NCI-H460 (cell line): Measurements from ENCODE around the gene CHN1. TPM values are rescaled to one million over a fixed set of nuclear protein-coding genes. Genes with fewer than 3 reads are reported as not detected.

ENCODE experiments used
- DNase-seq: peaks from one replicate; pipeline ENCODE4 v3.0.0-alpha.2; 2016; ENCODE audit warnings: low read depth; ENCODE audit errors: extremely low read depth
- total RNA-seq: library from RNA; depleted of rRNA; stranded (reverse); fragments of >200 nt; shearing (Covaris generic); gene quantifications from 2 replicates; pipeline ENCODE4 v1.2.3, GENCODE V29; 2014

Gene CHN1
- total RNA-seq, 1 experiment from 2014 or later: 27.7 TPM

GRCh38 chr2:174877751-174878150 lies 127.4 kb downstream of the CHN1 start:
- no peak for DNase-seq

DNA sequence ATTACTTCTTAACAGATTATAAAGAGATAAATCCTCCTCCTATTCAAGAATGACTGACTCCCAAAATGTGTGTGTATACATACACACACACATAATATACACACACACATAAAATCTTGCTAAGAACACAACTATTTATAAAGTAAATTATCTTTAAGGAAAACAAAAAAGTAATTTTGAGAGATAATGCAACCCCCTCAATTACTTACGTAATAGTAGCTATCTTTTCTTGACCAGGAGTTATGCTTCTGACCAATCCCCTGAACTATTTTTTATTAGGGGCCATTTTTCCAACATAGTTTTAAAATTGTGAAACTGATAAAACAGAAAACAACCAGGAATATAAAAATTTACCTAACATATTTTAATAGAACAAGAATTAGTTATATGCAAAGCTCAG lies 127.9 kb downstream of the CHN1 start:
- no peak for DNase-seq

DNA sequence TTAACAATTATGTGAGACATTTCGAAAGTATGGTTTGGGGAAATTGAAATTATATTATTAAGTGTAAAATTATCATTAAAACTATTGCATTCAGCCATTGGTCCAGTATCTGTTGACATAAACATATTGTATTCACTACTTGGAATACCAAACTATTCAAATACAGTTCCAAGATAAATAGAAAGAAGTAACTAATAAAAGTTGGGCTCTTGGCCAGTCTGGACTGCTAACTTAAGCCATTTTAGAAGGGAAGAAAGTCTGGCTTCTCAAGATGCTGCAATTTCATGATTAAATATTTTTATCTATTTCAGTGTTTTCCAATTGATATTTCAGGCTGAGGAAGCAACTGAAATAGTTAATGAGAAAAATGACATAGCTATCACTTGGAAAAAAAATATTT lies 131.1 kb downstream of the CHN1 start:
- no peak for DNase-seq

GRCh38 chr2:174873471-174873870 lies 131.7 kb downstream of the CHN1 start:
- DNase-seq: no peak

- no peak for DNase-seq
These were observed 134.4 kb downstream of the CHN1 start for GRCh38 chr2:174870787-174871186.

DNA sequence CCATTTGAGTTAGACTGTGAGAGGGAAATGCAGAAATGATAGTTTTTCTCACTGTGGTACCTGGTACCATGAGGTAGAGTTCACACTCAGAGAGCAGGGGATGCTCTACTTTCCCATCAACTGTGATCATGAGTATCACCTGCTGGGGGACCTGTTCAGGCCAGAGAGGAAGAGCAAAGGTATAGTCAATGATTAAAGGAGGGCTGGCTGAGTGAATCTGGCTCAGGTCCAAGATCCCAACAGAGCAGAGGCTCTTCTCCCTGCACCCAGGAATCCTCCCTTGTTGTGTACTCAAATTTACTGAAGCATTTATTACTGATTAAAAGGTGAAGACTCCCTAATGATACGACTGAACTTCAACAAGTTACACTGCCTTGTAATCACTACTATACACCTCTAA lies 136.3 kb downstream of the CHN1 start:
- no peak for DNase-seq

DNA sequence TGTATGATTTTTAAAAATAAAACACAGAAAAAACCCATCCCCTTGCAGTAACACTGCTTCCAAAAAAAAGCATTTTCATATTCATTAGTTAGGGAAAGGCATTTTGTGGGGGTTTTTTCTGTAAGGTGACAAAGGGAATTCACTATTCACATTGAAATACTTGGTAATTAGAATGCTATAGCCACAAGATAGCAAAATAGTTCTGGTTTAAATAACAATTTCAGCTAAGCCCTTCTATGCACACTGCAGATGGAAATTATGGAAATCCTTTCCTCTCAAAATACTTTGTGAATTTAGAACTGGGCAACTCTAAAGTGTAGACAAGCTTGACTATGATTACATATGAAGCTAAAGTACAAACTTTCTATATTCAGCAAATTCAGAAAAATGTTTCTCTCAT lies 138.8 kb downstream of the CHN1 start:
- no peak for DNase-seq

- no peak for DNase-seq
These were observed 142.0 kb downstream of the CHN1 start for GRCh38 chr2:174863183-174863582.

DNA sequence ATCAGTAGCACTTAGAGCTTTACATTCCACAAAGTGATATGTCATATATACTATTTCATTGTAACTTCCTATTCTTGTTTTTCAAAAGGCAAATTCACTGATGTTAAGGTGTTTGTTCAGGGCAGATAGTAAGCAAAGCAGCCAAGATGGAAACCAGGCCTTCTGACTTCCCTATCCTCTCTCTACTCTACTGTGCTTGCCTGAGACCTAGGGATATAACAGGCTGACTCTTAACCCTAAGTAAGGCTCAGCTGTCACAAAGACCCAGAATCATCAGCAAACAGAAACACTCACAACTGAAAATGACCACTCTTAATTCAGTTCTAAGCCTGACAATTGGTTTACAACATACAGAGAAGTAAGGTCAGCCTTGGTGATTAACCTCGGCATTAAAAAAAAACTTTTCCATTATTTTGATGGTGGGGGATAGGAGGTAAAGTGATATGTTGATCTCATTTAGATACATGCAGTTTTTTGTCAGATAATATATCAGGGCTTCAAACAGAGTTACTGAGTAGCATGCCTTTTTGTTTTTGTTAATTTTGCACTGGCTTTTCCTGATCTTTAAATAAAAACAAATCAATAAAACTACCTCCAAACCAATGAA lies 145.5 kb downstream of the CHN1 start:
- no peak for DNase-seq

DNA sequence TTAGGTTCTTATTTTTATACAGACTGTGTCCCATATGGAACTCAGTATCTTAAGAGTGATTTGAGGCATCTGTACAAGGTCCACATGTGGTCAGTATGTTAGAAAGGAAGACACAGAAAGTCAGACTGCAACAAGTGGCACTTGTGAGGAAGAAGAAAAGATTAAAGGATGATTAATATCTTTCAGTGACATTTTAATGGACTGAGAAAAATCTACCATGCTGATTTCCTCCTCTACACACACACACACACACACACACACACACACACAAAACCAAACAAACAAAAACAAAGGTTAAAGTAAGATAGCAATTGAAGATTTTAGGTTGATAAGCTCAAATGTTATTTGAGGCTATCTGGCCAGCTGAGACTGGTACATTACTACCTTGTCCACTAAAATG lies 146.4 kb downstream of the CHN1 start:
- no peak for DNase-seq

- no peak for DNase-seq
These were observed 148.7 kb downstream of the CHN1 start for GRCh38 chr2:174856447-174856846.

DNA sequence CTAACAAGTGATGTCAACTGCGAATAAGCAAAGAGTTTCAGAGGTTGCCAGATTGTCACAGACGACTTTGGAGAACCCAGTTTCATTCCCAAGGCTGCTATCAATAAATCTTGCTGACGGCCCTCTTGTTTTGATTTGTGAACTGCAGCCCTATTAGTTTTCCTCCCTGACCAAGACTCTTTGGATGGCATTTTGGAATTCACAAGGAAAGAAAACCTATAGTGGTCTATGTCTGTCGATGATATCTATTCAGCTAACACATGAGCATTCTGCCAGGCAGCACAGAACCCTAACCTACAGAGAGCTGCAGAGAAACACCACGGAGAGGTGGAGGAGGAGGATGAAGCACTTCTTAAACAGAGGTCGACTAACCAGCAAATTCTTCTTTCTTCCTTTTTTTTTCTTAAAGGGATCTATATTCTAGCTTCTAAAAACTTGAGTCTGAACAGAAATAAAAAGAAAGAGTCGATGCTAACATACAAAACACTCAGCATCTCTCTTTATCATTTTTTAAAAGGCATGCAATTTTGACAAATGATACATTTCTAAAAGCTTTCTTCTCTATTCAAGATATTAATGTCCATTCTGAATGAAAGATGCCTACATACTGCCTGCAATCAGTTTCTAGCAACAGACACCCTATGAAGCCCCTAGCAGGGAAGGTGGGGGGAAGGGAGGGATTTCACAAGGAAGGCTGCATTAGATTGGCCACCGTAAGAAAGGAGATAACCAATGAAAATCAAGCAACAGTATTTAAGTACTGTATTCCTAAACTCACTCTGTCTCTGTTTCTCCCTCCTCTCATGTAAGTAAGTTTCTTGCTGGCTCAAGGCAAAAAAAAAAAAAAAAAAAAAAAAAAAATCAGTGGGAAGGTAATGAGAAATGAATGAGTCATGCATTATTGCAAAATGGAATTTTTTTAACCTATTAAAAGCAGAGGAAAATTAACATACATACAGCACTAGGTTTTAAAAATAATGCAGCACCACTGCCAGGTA lies 157.9 kb downstream of the CHN1 start:
- DNase-seq: no peak

GRCh38 chr2:174846218-174846617 lies 159.0 kb downstream of the CHN1 start:
- DNase-seq: no peak

DNA sequence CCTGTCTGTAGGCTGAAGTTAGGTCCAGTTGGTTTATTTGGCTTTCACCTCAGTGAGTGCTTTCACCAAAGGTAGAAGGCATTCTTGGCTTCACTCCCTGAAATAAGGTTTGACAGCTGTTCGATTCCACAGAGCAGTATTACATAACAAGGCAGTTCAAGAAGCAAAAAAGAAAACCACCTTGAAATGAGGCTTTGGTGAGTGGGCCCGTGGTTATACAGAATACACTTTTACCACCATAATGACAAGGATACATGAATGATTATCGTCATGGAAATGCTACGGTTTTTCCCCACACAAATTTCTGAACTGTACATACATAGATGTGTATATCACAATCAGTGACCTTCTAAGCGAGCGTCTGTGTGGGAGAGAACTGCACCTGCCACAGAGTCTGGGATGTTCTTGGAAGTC lies 160.9 kb downstream of the CHN1 start:
- no peak for DNase-seq

DNA sequence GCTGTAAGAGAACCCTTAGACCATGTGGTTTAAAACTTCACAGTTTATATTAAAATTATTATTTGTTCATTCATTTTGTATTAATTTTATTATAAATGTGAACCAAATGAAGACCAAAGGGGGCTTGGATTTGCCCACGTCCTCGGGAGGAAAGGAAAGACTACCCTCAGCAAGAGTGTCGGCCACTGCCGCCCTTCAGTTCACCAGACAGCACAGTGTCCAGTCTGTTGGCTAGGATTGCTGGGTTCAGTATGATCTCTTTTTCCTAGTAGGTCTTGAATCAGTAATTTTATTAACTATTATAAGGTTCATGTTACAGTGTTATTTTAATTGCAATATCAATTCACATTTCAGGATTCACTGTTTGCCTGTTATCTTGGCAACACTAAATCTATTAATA lies 162.7 kb downstream of the CHN1 start:
- DNase-seq: no peak

DNA sequence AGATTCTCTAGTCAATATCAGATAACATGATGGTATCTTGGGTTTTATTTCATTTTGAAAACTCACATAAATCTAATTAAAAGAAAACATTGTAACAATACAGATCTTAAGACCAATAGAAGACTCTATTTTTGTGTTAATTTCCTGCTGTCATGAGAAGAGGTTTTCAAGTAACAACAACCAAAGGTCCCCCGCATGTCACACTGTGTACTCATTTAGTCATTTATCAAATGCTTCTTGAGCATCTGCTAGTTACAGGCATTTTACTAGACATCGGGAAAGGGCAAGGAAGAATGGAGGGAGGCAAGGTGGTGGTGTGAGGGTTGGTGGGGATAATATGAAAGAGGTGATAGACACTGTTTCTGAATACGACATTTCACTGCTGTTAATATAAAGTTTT lies 163.2 kb downstream of the CHN1 start:
- DNase-seq: no peak

GRCh38 chr2:174841350-174841749 lies 163.8 kb downstream of the CHN1 start:
- no peak for DNase-seq

- no peak for DNase-seq
These were observed 164.7 kb downstream of the CHN1 start for GRCh38 chr2:174840436-174840835.

DNA sequence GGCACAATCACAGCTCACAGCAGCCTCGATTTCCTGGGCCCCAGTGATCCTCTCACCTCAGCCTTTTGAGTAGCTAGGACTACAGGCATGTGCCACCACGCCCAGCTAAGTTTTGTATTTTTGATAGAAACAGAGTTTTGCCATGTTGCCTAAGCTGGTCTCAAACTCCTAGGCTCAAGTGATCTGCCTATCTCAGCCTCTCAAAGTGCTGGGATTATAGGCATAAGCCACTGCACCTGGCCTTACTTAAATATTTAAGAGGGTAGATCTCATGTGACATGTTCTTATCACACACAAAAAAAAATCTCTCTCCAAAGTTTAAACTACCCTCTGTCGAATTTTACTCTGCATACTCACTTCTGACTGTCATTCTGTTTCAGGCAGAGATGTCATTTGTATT lies 165.5 kb downstream of the CHN1 start:
- DNase-seq: no peak

DNA sequence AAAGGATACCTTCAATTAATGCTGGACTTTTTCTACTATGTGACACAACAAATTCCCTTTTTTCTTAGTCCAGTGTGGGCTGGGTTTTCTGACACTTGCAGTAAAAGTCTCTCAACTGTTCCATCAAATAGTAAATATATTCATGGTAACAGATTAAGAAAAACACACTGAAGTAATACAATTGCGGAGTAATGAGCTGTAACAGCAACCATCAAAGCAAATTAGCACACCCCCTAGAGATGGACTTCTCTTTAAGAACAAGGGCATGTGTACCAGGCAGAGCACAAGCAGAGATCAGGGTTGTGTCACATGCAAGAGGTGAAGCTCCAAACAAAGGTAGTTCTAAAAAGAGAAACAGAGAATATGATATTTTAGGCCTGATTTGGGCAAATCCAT lies 168.2 kb downstream of the CHN1 start:
- DNase-seq: no peak

DNA sequence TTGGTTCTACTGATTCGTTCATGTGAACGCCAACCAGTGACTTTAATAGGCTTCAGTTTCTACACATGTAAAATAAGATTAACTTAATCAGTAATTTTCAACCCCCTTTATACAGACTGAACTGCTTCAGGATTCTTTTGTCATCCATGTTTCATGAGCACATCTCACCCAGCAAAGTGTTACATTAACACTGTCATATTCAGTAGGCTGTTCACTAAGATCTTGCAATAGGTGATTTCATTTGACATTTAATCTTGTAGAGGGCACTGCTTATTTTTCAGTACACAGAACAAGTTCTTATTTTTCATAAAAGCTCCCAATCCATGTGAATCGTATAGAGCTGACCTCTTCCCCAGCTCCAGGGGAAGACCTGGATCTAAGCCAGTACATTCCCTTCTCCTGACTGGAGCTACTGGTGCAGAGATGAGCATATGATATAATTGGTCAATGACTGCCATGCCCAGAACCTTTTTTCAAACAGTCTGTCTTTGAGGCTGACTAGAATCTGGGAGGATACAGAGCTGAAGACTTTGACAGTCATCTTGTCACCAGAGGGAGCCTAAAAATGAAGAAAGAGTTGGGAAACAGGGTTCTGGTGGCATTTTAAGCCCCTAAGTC lies 168.7 kb downstream of the CHN1 start:
- no peak for DNase-seq

DNA sequence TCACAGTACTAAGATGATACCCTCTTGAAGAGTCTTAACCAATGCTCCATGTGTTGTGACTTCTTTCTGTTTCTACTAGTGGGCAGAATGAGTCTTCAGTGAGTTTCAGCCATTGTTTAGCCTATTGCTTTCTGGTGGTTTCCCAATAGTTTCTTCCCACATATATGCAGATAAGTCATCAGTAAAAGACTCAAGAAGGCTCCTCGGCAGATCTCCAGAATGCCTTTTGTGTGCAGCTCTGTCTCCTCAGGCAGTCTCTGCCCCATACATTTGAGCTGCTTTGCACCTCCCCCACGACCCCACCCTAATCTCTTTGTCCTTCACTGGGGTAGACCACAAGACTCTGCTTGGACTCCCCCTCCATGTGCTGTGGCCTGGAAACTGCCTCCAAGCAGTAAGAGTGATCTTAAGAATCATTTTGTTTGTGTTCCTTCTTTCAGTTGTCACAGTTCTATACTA lies 169.4 kb downstream of the CHN1 start:
- no peak for DNase-seq
